HEK293 (cell line): ENCODE results near the gene GMDS.

Source experiments
- CTCF ChIA-PET: fragments of 350-600 bp; formaldehyde crosslinking; extraction: SDS; loops from one replicate; lab custom pipeline; 2021; ENCODE audit warnings: antibody characterized with exemption; lab: Yijun Ruan, JAX
- POLR2A ChIA-PET: fragments of 300-600 bp; formaldehyde crosslinking; extraction: SDS; loops from one replicate; lab custom pipeline; 2020; ENCODE audit warnings: antibody characterized with exemption, inconsistent platforms; lab: Yijun Ruan, JAX
- H3K27ac ChIP-seq: fragments of 200-500 bp; sonication (Bioruptor generic); 2 replicates; pipeline ENCODE4 v1.5.1; 2014; ENCODE audit warnings: low read depth, low read length, control low read depth, inconsistent platforms; ENCODE audit errors: extremely low read depth
- H3K36me3 ChIP-seq, 2 experiments: fragments of 200-500 bp in 1 of 2; sonication (Bioruptor generic) in 1 of 2; 1 replicate in 1 of 2; 2 replicates in 1 of 2; pipeline ENCODE4 v1.5.1; 2014 to 2017; ENCODE audit warnings: inconsistent platforms in 2 of 2, low read length in 2 of 2; ENCODE audit not compliant: control insufficient read depth in 2 of 2, insufficient read depth in 1 of 2
- H3K4me1 ChIP-seq: fragments of 200-500 bp; sonication (Bioruptor generic); 2 replicates; pipeline ENCODE4 v1.5.1; 2014; ENCODE audit warnings: mild to moderate bottlenecking, low read length, inconsistent platforms; ENCODE audit not compliant: control insufficient read depth, insufficient read depth
- H3K4me3 ChIP-seq: 2 replicates; pipeline ENCODE4 v1.5.1; 2011; ENCODE audit warnings: low read depth, mild to moderate bottlenecking, control low read depth, low read length, moderate library complexity
- H3K9me3 ChIP-seq: fragments of 200-500 bp; sonication (Bioruptor generic); 2 replicates; pipeline ENCODE4 v1.5.1; 2014; ENCODE audit warnings: low read depth, low read length, inconsistent platforms; ENCODE audit not compliant: control insufficient read depth, insufficient read depth
- ELK4 ChIP-seq: IDR thresholded peaks from 2 replicates; pipeline ENCODE4 v1.6.1; 2011; ENCODE audit warnings: mild to moderate bottlenecking, low read depth, low read length, borderline replicate concordance
- KLF1 ChIP-seq: fragments of 450-650 bp; formaldehyde crosslinking; IDR thresholded peaks from 2 replicates; pipeline ENCODE4 v1.5.1; 2016; ENCODE audit warnings: missing biosample characterization, missing genetic modification characterization
- KLF7 ChIP-seq: fragments of 450-650 bp; formaldehyde crosslinking; IDR thresholded peaks from 2 replicates; pipeline ENCODE4 v1.5.1; 2016; ENCODE audit warnings: missing biosample characterization, missing genetic modification characterization, borderline replicate concordance
- OVOL3 ChIP-seq: fragments of 450-650 bp; formaldehyde crosslinking; IDR thresholded peaks from 2 replicates; pipeline ENCODE4 v1.5.1; 2016; ENCODE audit warnings: missing biosample characterization, missing genetic modification characterization
- REPIN1 ChIP-seq: fragments of 450-650 bp; formaldehyde crosslinking; IDR thresholded peaks from 2 replicates; pipeline ENCODE4 v1.5.1; 2017; ENCODE audit warnings: missing biosample characterization, missing genetic modification characterization, low read depth
- SCRT2 ChIP-seq: fragments of 450-650 bp; formaldehyde crosslinking; IDR thresholded peaks from 2 replicates; pipeline ENCODE4 v1.5.1; 2016; ENCODE audit warnings: missing biosample characterization, missing genetic modification characterization
- SP7 ChIP-seq: fragments of 450-650 bp; formaldehyde crosslinking; IDR thresholded peaks from 2 replicates; pipeline ENCODE4 v1.5.1; 2016; ENCODE audit warnings: missing biosample characterization, missing genetic modification characterization
- ZBTB21 ChIP-seq: fragments of 450-650 bp; formaldehyde crosslinking; IDR thresholded peaks from 2 replicates; pipeline ENCODE4 v1.5.1; 2017; ENCODE audit warnings: missing biosample characterization, missing genetic modification characterization
- ZNF132 ChIP-seq: fragments of 450-650 bp; formaldehyde crosslinking; IDR thresholded peaks from 2 replicates; pipeline ENCODE4 v1.5.1; 2017; ENCODE audit warnings: missing biosample characterization, missing genetic modification characterization, borderline replicate concordance
- ZNF140 ChIP-seq: fragments of 450-650 bp; formaldehyde crosslinking; IDR thresholded peaks from 2 replicates; pipeline ENCODE4 v1.5.1; 2016; ENCODE audit warnings: missing biosample characterization, missing genetic modification characterization
- ZNF148 ChIP-seq: fragments of 450-650 bp; formaldehyde crosslinking; IDR thresholded peaks from 2 replicates; pipeline ENCODE4 v1.5.0; 2017; ENCODE audit warnings: missing biosample characterization, missing genetic modification characterization, borderline replicate concordance
- ZNF248 ChIP-seq: fragments of 450-650 bp; formaldehyde crosslinking; IDR thresholded peaks from 2 replicates; pipeline ENCODE4 v1.5.1; 2017; ENCODE audit warnings: missing biosample characterization, missing genetic modification characterization
- ZNF362 ChIP-seq: fragments of 450-650 bp; formaldehyde crosslinking; IDR thresholded peaks from 2 replicates; pipeline ENCODE4 v1.5.1; 2016; ENCODE audit warnings: missing biosample characterization, missing genetic modification characterization
- ZNF426 ChIP-seq: fragments of 450-650 bp; formaldehyde crosslinking; IDR thresholded peaks from 2 replicates; pipeline ENCODE4 v1.5.1; 2017; ENCODE audit warnings: missing biosample characterization, missing genetic modification characterization, mild to moderate bottlenecking, inconsistent platforms, moderate library complexity
- ZNF529 ChIP-seq: fragments of 450-650 bp; formaldehyde crosslinking; IDR thresholded peaks from 2 replicates; pipeline ENCODE4 v1.5.1; 2017; ENCODE audit warnings: missing genetic modification characterization, missing biosample characterization; ENCODE audit not compliant: insufficient replicate concordance
- ZNF544 ChIP-seq: fragments of 450-650 bp; formaldehyde crosslinking; IDR thresholded peaks from 2 replicates; pipeline ENCODE4 v1.5.0; 2017; ENCODE audit warnings: missing biosample characterization, missing genetic modification characterization
- ZNF701 ChIP-seq: fragments of 450-650 bp; formaldehyde crosslinking; IDR thresholded peaks from 2 replicates; pipeline ENCODE4 v1.5.1; 2016; ENCODE audit warnings: missing biosample characterization, missing genetic modification characterization
- ZNF768 ChIP-seq: fragments of 450-650 bp; formaldehyde crosslinking; IDR thresholded peaks from 2 replicates; pipeline ENCODE4 v1.5.1; 2018; ENCODE audit warnings: missing biosample characterization, mild to moderate bottlenecking, missing genetic modification characterization
- ZNF792 ChIP-seq: fragments of 450-650 bp; formaldehyde crosslinking; IDR thresholded peaks from 2 replicates; pipeline ENCODE4 v1.5.1; 2016; ENCODE audit warnings: missing biosample characterization, missing genetic modification characterization
- ZSCAN23 ChIP-seq: fragments of 450-650 bp; formaldehyde crosslinking; IDR thresholded peaks from 2 replicates; pipeline ENCODE4 v1.5.1; 2016; ENCODE audit warnings: missing biosample characterization, missing genetic modification characterization
- ZXDB ChIP-seq: fragments of 450-650 bp; formaldehyde crosslinking; IDR thresholded peaks from 2 replicates; pipeline ENCODE4 v1.5.1; 2016; ENCODE audit warnings: missing biosample characterization, missing genetic modification characterization
- TF ChIP-seq, protein P1 (sequence below): fragments of 450-650 bp; formaldehyde crosslinking; IDR thresholded peaks from 2 replicates; pipeline ENCODE4 v1.5.1; 2016; ENCODE audit warnings: missing biosample characterization, missing genetic modification characterization
- TF ChIP-seq, protein P2 (sequence below): fragments of 450-650 bp; formaldehyde crosslinking; IDR thresholded peaks from 2 replicates; pipeline ENCODE4 v1.5.1; 2017; ENCODE audit warnings: missing biosample characterization, missing genetic modification characterization

Gene GMDS

GRCh38 chr6:2063547-2063946, 181.9 kb downstream of the GMDS start:
- TF ChIP-seq ZNF140 = no peak
- TF ChIP-seq, protein P1, sequence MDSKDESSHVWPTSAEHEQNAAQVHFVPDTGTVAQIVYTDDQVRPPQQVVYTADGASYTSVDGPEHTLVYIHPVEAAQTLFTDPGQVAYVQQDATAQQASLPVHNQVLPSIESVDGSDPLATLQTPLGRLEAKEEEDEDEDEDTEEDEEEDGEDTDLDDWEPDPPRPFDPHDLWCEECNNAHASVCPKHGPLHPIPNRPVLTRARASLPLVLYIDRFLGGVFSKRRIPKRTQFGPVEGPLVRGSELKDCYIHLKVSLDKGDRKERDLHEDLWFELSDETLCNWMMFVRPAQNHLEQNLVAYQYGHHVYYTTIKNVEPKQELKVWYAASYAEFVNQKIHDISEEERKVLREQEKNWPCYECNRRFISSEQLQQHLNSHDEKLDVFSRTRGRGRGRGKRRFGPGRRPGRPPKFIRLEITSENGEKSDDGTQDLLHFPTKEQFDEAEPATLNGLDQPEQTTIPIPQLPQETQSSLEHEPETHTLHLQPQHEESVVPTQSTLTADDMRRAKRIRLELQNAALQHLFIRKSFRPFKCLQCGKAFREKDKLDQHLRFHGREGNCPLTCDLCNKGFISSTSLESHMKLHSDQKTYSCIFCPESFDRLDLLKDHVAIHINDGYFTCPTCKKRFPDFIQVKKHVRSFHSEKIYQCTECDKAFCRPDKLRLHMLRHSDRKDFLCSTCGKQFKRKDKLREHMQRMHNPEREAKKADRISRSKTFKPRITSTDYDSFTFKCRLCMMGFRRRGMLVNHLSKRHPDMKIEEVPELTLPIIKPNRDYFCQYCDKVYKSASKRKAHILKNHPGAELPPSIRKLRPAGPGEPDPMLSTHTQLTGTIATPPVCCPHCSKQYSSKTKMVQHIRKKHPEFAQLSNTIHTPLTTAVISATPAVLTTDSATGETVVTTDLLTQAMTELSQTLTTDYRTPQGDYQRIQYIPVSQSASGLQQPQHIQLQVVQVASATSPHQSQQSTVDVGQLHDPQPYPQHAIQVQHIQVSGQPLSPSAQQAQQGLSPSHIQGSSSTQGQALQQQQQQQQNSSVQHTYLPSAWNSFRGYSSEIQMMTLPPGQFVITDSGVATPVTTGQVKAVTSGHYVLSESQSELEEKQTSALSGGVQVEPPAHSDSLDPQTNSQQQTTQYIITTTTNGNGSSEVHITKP (tag by site-specific recombination) = 0 out of 2 replicates have a peak, but pooled peaks have one; percentile 32

DNA sequence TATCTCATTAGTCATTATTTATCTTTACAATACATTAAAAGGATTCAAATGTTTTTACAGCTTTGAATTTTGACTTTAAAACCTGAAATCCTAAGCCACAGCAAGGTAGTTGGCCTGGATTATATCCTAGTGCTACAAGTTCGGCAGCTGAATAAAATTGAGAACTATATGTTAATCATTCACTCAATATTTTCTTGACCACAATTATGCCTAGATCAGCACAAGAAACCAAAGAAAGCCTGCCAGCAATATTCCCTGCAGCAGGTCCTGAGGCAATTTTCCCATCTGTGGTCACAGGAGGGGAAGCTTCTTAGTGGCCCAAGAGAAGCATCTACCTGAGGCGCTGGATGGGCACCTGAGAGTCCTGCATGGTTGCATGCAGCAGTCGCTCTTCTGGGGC, 183.5 kb downstream of the GMDS start:
- TF ChIP-seq ZBTB21 (tag by site-specific recombination) = no peak
- TF ChIP-seq ZNF701 = no peak
- no peak for TF ChIP-seq OVOL3
- no peak for TF ChIP-seq ZNF426
- TF ChIP-seq, protein P2, sequence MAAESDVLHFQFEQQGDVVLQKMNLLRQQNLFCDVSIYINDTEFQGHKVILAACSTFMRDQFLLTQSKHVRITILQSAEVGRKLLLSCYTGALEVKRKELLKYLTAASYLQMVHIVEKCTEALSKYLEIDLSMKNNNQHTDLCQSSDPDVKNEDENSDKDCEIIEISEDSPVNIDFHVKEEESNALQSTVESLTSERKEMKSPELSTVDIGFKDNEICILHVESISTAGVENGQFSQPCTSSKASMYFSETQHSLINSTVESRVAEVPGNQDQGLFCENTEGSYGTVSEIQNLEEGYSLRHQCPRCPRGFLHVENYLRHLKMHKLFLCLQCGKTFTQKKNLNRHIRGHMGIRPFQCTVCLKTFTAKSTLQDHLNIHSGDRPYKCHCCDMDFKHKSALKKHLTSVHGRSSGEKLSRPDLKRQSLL (tag by site-specific recombination) = no peak
- no peak for TF ChIP-seq ZNF148 (tag by site-specific recombination)
- no peak for TF ChIP-seq SCRT2 (tag by site-specific recombination)
- TF ChIP-seq ZNF792 = no peak
- no peak for TF ChIP-seq ZSCAN23
- TF ChIP-seq ZXDB (tag by site-specific recombination) = no peak
- TF ChIP-seq SP7 = no peak
- H3K36me3 ChIP-seq = no peaks in the 10 kb centered on the region
- no peaks in the 10 kb centered on the region for H3K9me3 ChIP-seq
- ChIA-PET POLR2A (no interaction called here), CTCF (no interaction called here)
- H3K27ac ChIP-seq = no peak overlapping the region
- peaks cover 20% of the 10 kb centered on the region for H3K4me1 ChIP-seq
- H3K4me3 ChIP-seq = no peak overlapping the region

More at GRCh38 chr6:2063547-2063946, 181.9 kb downstream of the GMDS start:
- POLR2A ChIA-PET = no interaction called here
- no peaks in the 10 kb centered on the region for H3K36me3 ChIP-seq
- no peak overlapping the region for H3K4me3 ChIP-seq
- CTCF ChIA-PET = interaction anchor here (0.6 kb wide), 2 partner anchors 1080 to 1751 kb away, joined by 3 to 4 read pairs; no protein-coding TSS in a partner anchor
- no peak overlapping the region for H3K27ac ChIP-seq
- no peaks in the 10 kb centered on the region for H3K9me3 ChIP-seq
- peaks cover 20% of the 10 kb centered on the region for H3K4me1 ChIP-seq

- POLR2A ChIA-PET = no interaction called here
- H3K4me1 ChIP-seq = peaks cover 7% of the 10 kb centered on the region; the same call in 1 of the 2 replicates
- TF ChIP-seq REPIN1 (tag by site-specific recombination) (no peak), ZNF529 (tag by site-specific recombination) (no peak), ZNF544 (tag by site-specific recombination) (no peak), KLF1 (tag by site-specific recombination) (no peak), ELK4 (no peak), ZNF768 (tag by site-specific recombination) (no peak), ZNF362 (tag by site-specific recombination) (no peak), ZNF132 (tag by site-specific recombination) (no peak), KLF7 (tag by site-specific recombination) (no peak), ZNF248 (tag by site-specific recombination) (no peak)
These were observed 189.5 kb downstream of the GMDS start for GRCh38 chr6:2055911-2056310.

More at GRCh38 chr6:2055911-2056310, 189.5 kb downstream of the GMDS start:
- H3K4me3 ChIP-seq = no peak overlapping the region
- H3K9me3 ChIP-seq = no peaks in the 10 kb centered on the region
- no peak overlapping the region for H3K27ac ChIP-seq
- no peaks in the 10 kb centered on the region for H3K36me3 ChIP-seq
- CTCF ChIA-PET = no interaction called here
